Mucosa of descending colon (tissue), 3 donors: ENCODE data around the gene GLT6D1. TPM values are rescaled to one million over a fixed set of nuclear protein-coding genes. Genes with fewer than 3 reads are reported as not detected.

Experiments used
- ATAC-seq: fragments of 200-7000 bp; cut with Tn5 transposase; one replicate; pipeline ENCODE4 v1.9.1; 2020; ENCODE audit warnings: mild to moderate bottlenecking, moderate library complexity
- DNase-seq, 3 donors: peaks; one replicate each; pipeline ENCODE4 v3.0.0-alpha.2; 2020
- H3K36me3 ChIP-seq: fragments of 200-600 bp; one replicate; pipeline ENCODE4 v1.8.0; 2021; ENCODE audit warnings: low read depth, mild to moderate bottlenecking
- H3K4me1 ChIP-seq: fragments of 200-600 bp; one replicate; pipeline ENCODE4 v1.8.0; 2021; ENCODE audit warnings: low read depth, mild to moderate bottlenecking
- H3K4me3 ChIP-seq: fragments of 200-600 bp; one replicate; pipeline ENCODE4 v1.8.0; 2021; ENCODE audit warnings: mild to moderate bottlenecking
- H3K9me3 ChIP-seq: fragments of 200-600 bp; one replicate; pipeline ENCODE4 v1.8.0; 2021; ENCODE audit warnings: mild to moderate bottlenecking
- CTCF ChIP-seq: fragments of 200-600 bp; IDR thresholded peaks from one replicate; pipeline ENCODE4 v1.8.0; 2022; ENCODE audit warnings: antibody characterized with exemption, mild to moderate bottlenecking
- intact Hi-C, 2 donors: fragments of 100-400 bp; cut with DNase I in 1 of 2; cut with micrococcal nuclease in 1 of 2; formaldehyde crosslinking; loops; one replicate each; pipeline versions ENCODE4 v1.11.0 to v1.11.1; 2022; cut with DNase I, micrococcal nuclease
- total RNA-seq, 3 donors: library from RNA; stranded (reverse); fragmentation: NEBNext Ultra II Directional in 2 of 3; extraction: Animal tissue kit (Norgen Biotek cat#: 25700) in 2 of 3; gene quantifications; one replicate each; pipeline versions ENCODE4 v1.2.1 to v1.2.4, GENCODE V29; 2021 to 2023
- donor health status: DM: no; HTN: no; CAD: no; lungs with moderate emphysema.
- donor health status: DM: no; HTN: no; CAD: no.
- donor health status: DM: no; HTN: yes; CAD: no.

Gene GLT6D1
- total RNA-seq, 3 donors from 2014 or later = not detected

GRCh38 chr9:135619599-135619886, 19.8 kb downstream of the GLT6D1 start:
- intact Hi-C loops = no loop called here
- no peak for DNase-seq
- no peaks in the 10 kb centered on the region for H3K9me3 ChIP-seq
- no peak for TF ChIP-seq CTCF
- no peaks in the 10 kb centered on the region for H3K36me3 ChIP-seq
- no peak for ATAC-seq
- no peaks in the 10 kb centered on the region for H3K4me1 ChIP-seq
- no peak overlapping the region for H3K4me3 ChIP-seq

DNA sequence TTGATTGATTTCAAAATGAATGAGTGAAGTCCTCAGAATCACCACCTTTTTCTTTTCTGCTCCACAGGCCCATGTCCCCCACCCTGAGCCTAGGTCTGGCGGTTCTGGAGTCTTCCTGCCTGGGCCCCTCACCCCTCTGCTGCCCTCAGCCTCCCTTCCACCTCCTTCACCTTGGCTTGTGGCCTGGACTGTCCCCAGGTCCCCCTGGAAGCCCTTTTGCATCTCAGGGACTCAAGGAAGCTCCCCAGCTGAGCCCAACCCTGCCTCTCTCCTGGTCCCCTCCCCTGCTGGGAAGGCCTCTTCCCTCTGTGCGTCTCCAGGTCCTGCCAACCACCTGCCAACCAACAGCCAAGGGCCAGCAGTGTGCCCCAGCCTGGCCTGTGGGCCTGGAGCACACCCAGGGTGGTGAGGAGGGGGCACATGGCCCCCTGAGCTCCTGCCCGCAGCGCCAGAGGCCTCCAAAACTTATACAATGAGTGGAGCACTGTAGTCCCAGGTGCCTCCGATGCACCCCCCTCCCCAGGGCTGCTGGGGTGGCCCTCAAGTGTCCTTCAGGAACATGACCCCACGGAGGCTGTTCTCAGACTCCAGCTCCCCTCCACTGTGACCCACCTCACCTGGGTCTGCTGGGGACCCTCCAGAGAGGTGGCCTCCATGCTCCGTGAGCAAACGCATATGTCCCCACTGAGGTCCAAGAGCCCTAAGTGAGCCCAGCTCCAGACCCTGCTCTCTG, 20.3 kb downstream of the GLT6D1 start:
- Histone ChIP-seq H3K9me3 (no peaks in the 10 kb centered on the region), H3K36me3 (no peaks in the 10 kb centered on the region), H3K4me1 (no peaks in the 10 kb centered on the region), H3K4me3 (no peak overlapping the region)
- DNase-seq (no peak), ATAC-seq (no peak)
- TF ChIP-seq CTCF = no peak
- intact Hi-C loops = no loop called here

DNA sequence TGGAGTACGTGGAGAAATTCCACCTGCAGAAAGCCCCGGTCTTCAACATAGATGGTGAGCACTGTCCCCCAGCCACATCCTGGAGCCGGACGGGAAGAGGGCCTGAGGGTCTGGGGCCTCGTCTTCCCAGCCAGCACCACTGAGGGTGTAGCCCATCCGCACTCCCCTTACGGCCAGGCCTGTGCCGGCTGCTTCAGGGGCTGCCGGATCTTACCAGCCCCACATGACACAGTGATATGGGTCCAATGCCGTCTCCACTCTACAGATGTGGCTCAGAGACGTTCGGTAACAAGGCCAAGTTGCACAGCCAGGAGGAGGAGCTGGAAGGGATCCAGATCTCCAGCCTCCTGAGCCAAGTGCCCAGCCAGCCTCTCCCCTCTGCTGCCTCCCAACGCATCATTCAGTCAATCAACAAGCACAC, 21.3 kb downstream of the GLT6D1 start:
- intact Hi-C loops = no loop called here

GRCh38 chr9:135617538-135617900, 21.8 kb downstream of the GLT6D1 start:
- intact Hi-C loops = no loop called here
- TF ChIP-seq CTCF = no peak
- no peaks in the 10 kb centered on the region for H3K36me3 ChIP-seq
- H3K9me3 ChIP-seq = no peaks in the 10 kb centered on the region
- no peak for ATAC-seq
- DNase-seq = no peak
- H3K4me1 ChIP-seq = no peaks in the 10 kb centered on the region
- no peak overlapping the region for H3K4me3 ChIP-seq

More for the DNA sequence above, 21.3 kb downstream of the GLT6D1 start:
- DNase-seq (no peak), ATAC-seq (no peak)
- Histone ChIP-seq H3K36me3 (no peaks in the 10 kb centered on the region), H3K4me3 (no peak overlapping the region), H3K9me3 (no peaks in the 10 kb centered on the region), H3K4me1 (no peaks in the 10 kb centered on the region)
- TF ChIP-seq CTCF = no peak

DNA sequence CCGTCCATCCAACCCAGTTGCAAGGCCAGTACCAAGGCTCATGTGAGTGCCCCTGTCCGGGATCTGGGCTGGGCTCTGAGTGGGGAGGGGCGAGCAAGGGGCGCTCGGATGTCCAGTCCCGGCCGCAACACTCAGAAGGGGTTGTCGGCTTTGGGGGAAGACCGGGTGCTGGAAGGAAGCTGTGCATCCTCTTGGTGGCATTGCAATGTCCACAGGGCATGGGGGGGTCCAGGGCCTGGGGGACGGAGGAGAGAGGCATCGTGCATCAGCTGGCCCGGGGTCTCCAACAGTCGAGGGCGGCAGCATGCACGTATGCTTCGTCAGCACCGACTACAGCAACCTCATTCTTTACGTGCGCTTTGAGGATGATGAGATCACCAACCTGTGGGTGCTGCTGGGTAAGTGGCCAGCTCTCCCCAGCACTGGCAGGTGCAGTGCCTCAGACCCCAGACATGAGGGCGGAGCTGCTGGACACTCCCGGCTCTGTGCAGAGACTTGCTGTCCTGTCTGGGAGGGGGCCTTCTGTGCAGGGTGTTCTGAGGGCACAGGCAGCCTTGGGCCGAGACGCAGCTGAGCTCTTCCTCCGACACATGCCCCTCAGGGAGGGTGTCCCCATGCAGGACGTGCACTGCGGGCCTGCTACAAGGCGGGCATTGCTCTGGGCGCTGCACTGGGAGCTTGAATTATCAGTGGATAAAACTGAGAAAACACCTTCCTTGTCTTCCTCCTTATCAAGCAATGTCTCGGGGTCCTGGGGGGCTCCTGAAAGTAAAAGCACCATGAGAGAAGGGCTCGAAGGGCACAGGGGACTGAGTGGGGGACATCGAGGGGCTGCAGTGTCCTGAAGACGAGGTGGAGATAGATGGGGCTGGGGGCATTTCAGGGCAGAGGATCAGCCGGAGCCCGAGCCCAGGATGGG, 22.5 kb downstream of the GLT6D1 start:
- ATAC-seq (no peak), DNase-seq (no peak)
- Histone ChIP-seq H3K36me3 (no peaks in the 10 kb centered on the region), H3K4me1 (no peaks in the 10 kb centered on the region), H3K4me3 (no peak overlapping the region), H3K9me3 (no peaks in the 10 kb centered on the region)
- intact Hi-C loops = no loop called here
- no peak for TF ChIP-seq CTCF
